Non-pigmented ciliary epithelial cell (primary cell): ENCODE results near the gene SERINC5.

Experiments used
- DNase-seq: peaks from one replicate; pipeline ENCODE4 v3.0.0-alpha.2; 2010; ENCODE audit warnings: low read depth

Gene SERINC5

GRCh38 chr5:80067016-80067415, 188.8 kb downstream of the SERINC5 start:
- DNase-seq = no peak

GRCh38 chr5:80064124-80064523, 191.7 kb downstream of the SERINC5 start:
- DNase-seq = no peak
